ENCODE results near the gene UBQLN4. TPM values are rescaled to one million over a fixed set of nuclear protein-coding genes. Genes with fewer than 3 reads are reported as not detected.

UBQLN4 gene
- total RNA-seq, 1 experiment from 2014 or later = 37.7 TPM

DNA sequence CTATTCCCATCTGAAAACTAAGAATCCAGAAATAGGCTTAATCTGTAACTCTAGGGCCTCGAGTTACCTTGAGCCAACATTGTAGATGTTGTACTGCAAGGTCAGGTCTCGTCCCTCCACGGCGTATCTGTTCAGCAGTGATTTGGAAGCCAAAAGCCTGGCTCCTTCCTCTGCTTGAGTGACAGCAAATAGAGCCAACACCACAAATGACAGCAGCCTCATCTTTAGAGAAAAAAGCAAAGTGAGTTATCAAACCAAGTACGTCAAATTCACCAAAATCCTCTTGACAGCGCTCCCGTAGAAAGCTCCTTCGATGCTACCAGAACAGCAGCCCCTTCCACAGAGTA lies 33.7 kb downstream of the UBQLN4 start:
- DNase-seq (ENCODE audit: low read depth) = no peak

DNA sequence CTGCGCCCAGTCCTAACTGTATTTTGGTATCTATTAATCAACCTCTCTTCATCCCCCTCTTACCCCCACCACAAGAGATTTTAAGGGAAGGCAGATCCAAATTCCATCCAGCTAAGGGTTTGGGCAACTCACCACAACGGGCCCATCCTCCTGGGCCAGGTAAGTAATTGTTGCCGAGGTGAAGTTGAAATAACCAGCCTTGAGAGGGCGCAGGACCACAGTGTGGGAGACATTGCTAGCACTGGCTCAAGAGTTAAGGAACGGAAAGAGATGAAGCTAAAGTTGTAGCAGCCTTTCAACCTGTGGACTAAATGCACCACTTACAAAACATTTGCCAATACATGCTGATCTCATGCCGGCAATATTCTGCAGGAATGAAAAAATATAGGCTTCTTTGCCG lies 38.8 kb downstream of the UBQLN4 start:
- no peak for DNase-seq (ENCODE audit: low read depth)

DNA sequence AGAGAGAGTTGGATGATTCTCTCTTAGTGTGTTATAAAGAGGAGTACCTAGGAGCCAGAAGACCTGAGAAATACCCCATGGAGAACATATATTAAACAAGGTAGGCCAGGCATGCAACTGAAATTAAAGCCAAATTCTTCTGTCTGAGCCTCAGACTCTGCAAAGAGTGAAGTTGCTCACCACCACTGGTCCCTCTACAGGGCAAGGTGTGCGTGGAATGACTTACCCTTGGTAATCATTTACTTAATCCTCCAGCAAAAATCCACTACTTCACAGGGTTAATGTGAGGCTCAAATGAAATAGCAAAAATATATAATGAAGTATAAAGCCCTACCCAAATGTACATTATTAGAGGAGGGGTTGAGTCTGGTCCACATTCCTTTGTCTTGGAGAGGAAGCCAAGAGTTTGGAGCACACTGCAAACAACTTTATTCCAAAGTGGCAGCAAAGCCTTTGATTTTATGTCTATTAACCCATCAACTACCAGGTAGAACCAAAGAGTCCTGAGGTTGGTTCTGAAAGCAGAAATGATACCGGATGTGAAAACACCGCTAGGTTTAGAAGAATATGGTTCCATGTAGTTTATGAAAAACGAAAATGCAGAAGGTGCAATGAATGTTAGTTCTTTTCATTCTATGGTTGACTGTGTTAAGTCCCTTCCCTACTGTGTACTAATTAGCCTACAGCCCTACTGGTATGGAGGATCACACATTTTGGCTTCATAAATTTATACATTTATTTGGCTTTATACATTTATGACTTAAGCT lies 41.4 kb downstream of the UBQLN4 start:
- DNase-seq (ENCODE audit: low read depth) = no peak

DNA sequence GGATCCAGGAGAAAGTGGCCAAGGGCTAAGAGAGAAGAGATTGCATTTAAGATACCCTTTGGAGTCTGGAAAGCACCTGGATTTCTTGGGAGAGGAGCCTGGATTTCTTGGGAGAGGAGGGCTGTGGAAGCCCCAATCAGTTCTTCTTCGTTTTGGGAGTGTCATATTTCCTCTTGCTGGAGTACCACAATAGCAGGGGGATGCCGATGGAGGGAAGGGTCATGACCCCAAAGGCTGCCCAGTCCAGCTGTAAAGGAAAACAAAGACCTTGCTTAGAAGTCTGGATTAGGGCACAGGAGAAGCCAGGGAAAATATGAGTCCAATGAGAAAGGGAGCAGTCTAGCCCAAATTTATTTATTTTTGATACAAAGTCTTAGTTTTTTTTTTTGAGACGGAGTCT lies 44.2 kb downstream of the UBQLN4 start:
- DNase-seq (ENCODE audit: low read depth) = no peak

DNA sequence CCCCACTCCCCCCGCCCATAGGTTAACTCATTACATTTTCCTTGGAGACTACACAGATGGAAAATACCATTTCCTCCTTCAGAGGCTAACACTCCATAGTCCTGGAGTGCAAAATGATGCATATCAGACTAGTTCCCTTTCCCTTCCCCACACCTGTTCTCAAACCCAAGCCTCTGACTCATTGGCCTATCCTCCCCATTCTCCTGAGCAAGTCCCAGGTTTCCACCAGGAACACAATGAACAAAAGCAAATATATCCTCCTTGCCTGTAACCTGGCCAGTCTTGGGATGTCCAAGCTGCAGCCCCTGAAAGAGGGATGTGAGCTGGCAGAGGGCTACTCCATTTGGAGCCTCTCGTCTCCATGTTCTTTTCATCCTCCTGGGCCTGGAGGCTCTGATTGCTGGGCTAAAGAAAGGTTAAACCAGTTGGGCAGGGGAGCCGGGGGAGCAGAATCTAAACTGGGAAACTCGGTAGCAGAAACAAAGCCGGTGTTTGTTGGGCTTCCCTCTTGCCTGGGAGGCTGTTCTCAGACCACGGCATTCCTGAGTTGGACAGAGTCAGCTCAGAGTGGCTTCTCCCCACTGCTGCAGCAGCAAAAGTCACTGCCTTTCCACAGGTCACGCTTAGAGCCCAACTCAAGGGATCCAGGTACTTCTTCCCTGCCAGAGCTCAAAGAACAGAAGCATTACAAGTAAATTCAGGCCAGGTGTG lies 46.8 kb downstream of the UBQLN4 start:
- DNase-seq (ENCODE audit: low read depth) = peak; percentile 54

DNA sequence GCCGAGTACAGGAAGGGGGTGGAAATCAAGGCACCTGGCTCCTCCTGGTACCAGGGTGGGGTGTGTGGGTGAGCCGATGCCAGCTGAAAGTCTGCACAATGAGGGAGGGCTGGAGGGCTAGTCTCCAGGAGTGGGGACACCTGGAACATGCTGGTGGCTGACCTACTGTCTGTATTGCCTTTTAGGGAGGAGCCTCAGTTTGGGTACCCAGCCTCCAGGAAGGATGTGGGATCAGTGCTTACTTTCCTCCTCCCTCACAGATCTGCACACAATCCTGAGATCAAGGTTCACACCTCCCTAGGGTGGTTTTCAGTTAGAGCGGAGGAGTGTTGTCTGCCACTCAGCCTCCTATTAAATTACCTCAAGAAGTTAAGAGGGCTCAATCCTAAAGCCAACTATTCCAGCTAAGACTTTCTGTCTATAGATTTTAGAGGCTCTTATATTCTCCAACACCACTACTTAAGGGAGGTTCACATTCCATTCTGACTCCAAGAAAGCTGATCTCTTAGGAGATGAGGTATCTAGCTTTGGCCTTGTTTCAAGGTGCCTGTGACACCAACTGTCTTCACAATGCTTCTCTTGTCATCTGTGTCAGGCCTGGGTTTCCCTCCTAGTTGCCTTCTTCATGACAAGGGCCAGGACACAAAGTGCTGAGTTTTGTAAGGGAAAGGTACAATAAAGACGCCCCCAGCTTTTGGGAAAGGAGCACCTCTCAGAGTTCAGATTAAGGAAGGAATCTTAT lies 48.6 kb downstream of the UBQLN4 start:
- DNase-seq (ENCODE audit: low read depth) = no peak

DNA sequence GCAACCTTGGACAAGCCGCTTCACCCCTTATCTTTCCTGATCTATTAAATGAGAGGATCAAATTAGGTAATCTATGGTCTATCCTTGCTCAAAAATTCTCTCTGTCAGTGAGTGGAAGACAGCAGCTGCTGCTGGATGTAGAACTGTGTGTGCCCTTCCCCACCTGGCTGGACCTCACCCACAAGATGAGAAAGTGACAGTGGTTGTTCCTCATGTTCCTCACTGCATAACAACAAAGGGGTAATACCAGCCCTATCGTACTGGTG lies 49.7 kb downstream of the UBQLN4 start:
- no peak for DNase-seq (ENCODE audit: low read depth)

DNA sequence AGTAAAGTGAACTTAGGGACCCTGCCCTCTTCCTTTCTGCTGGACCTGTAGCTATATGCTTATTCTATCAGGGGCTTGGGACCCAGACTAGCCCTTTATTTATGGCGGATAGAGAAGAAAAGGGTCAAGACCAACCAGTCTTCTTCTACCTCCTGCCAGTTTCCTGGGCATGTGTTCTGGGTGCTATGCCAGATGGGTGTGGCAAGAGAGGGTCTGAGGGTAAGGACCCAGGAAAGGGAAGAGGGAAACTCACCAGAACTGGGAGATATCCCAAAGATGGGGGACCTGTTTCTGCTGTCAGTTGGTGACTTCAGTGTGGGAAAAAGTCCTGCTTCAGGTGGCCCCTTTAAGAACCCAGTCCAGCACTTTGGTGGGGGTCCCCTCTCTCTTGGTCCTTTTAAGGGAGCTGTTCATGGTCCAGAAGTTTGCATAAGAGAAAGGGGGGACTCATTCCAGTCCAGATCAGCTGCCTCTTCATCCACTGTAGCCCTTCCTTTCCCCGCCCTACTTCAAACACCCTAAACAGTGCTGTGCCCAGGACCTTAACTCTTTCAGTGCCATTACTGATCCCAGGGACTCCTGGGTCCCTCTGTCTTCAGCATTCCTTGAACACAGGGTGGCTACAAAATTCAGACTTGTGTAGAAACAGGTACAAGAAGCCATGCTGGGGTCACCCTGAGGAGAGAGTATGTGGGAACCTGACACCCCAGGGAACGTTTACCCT lies 51.2 kb downstream of the UBQLN4 start:
- DNase-seq (ENCODE audit: low read depth) = no peak

DNA sequence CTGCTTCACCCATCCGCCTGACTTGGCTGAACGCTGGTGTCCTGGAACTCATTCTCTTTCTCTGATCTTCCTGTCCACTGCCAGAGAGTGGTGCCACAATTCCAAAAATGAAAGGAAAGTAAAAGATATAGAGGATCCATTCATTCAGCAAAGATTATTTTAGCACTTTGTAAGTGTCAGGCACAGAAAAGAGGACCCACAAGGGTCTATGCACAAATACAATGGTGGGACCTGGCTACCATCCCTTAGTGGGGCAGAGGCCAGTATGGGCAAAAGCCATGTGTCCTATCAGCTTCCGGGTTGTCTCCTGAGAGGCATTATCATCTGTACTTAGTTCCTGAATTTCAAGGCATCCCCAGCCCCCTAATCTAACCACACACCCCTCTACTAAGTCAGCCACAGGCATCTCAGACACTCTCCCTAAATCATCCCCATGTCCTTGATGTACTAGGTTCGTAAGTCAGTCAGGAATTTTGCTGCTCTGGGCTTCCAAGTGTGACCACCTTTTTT lies 51.9 kb downstream of the UBQLN4 start:
- peak; percentile 11 for DNase-seq (ENCODE audit: low read depth)

DNA sequence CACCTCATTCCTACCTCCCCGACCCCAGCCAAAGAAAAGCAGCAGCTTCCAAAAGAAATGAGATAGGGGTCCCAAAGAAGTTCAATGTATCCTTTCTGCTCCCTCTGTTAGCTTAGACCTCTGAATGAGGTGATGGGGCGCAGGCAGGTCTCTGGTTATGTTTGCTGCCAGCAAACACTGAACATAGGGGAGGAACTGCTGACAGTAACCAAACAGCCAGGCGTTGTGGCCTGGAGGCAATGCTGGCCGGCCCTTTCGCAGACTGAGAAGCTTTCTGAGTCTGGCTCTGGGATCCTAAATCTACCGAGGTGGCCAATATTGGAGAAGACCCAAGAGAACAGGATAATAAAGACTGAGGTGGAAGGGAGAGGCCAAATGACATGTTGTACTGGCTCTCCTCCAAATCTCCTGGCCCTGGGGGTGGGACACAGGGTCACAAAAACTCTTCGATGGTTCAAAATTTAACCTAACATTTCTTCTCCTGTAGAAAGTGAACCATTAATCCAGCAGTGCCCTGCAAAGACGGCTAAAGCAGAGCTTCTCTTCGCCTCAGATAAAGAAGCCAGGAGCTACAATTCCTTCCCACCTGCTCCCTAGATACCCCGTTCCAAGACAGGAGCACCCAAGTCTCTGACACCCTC lies 52.5 kb downstream of the UBQLN4 start:
- no peak for DNase-seq (ENCODE audit: low read depth)

DNA sequence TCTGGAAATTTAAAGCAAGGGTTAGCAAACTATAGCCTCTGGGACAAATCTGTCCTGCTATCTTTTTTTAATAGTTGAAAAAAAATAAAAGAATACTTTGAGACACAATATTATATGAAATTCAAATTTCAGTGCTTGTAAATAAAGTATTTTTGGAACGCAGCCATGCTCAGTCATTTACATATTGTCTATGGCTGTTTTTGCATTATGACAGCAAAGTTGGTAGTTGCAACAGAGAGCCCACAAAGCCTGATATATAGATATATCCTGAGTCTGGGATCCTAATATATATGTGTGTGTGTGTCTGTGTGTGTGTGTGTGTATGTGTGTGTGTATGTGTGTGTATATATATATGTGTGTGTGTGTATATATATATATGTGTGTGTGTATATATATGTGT lies 53.6 kb downstream of the UBQLN4 start:
- no peak for DNase-seq (ENCODE audit: low read depth)

DNA sequence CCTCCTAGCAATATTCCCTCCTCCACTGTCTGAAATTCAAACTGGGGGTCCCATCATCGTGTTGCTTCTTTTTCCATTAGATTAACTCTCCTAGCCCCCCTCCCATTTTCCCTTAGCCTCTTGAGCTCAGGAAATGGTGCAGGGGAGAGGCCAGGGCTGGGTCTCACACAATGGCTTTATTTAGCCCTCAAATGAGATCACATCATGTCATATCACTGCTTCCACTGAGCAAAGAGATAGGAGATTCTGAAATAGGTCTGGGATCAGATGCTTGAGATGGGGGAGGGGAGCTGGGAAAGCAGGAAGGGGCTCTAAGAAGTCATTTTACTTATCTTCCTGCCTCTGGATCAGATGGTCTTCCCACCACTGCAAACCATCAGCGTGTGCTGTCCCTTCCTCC lies 57.4 kb downstream of the UBQLN4 start:
- no peak for DNase-seq (ENCODE audit: low read depth)

DNA sequence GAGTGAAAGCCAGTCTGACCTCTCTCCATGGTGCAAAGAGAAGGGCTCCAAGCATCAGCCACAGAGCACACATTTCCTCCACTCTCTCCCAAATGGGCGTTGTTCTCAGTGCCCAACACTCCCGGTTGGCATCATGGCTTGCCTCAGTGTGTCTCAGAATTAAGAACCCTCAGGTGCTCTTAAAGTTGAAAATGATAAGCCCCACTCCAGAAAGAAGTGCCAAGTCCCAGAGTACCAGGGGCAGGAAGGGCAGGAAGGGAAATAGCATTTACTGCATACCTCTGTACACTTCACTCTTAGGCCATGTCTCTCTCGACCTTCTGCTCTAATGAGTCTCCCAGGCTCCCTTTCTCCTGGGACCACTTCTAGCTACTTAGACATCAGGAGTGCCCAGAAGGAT lies 60.0 kb downstream of the UBQLN4 start:
- no peak for DNase-seq (ENCODE audit: low read depth)

DNA sequence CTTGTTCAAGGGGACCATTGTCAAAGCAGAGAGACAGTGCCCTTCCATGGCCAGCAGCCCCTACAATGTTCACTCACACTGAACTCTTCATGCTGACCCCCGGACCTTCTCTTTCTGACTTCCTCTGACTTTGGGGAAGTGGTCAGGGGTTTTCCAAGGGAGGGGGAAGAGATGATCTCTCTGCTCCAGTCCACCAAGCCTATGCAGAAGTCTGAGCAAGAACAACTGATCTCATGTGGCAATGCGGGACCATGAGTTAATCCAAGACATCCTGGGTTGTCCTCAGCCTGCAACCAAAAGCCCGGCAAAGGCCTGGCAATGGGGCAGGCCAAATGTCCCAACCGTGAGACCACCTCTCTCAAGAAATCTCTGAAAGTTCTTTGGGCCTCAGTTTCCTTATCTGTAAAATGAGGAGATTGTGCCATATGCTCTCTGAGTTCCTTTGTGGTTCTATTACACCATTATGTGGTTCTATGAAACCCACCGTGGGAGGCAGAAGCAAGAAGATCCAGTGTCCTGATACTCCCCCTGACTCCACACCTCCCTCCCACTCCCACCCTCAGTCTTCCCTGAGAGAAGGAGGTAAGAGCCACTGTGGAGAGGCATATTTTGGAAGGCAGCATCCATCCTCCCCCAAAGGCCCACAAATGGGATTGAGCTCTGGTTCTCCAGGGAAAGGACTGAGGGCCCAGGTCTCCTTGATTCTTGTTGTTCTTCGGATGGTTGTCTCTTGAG lies 63.4 kb downstream of the UBQLN4 start:
- no peak for DNase-seq (ENCODE audit: low read depth)

DNA sequence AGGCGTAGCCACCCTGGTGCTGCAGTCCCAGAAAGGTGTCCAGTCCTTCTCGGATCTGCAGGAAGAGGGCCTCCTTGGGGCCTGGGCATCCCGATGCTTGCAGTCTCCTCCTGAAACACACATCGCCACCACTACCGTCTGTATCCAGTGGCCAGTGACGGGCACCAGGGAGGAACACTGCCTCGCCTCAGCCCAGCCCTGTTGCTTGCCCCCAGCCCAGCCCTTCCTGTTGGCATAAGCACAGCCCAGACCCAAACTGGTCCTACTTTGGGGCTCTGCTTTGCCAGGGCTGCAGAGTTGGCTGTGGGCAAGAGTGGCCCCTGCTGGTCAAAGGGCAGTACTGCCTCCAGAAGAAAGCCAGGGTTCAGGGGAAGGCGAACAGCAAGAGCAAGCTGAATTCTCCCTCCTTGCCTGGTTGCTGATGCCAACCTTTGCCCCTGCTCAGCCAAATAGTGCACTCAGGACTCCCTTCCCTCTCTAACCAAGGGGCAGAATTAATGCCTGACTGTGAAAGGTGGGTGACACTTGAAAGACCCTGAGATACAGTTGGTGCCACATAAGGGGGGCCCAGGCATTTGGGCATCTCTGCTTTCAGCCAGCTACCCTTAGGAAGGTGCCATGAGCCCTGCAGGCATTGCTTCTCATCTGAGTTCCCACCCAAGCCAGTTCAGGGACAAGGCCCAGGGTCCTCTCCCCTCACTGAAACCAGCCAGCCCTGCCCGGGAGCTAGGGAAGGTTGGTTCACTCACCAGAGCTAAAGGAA lies 64.2 kb downstream of the UBQLN4 start:
- peak; percentile 65 for DNase-seq (ENCODE audit: low read depth)

Other genes with a start within 250 kb of the UBQLN4 start
- 20.5 and 21.1 TPM in 2 replicates for gene GON4L, start 196.6 kb downstream of the UBQLN4 start, total RNA-seq (2014; rRNA removed)
- gene SYT11, start 194.2 kb downstream of the UBQLN4 start, total RNA-seq (2014; rRNA removed) = 14.5 and 17.4 TPM in 2 replicates
- gene RIT1, start 142.4 kb downstream of the UBQLN4 start, total RNA-seq (2014; rRNA removed) = 23.1 and 32.9 TPM in 2 replicates
- 29.6 and 30.3 TPM in 2 replicates for gene KHDC4, start 119.4 kb downstream of the UBQLN4 start, total RNA-seq (2014; rRNA removed)
- gene RXFP4, start 112.2 kb downstream of the UBQLN4 start, total RNA-seq (2014; rRNA removed) = not detected in 2 replicates
- 228 and 262 TPM in 2 replicates for gene ARHGEF2, start 75.3 kb downstream of the UBQLN4 start, total RNA-seq (2014; rRNA removed)
- gene SSR2, start 32.8 kb downstream of the UBQLN4 start, total RNA-seq (2014; rRNA removed) = 229 and 351 TPM in 2 replicates
- 67.3 and 70.9 TPM in 2 replicates for gene LAMTOR2, start 984 bp upstream of the UBQLN4 start, total RNA-seq (2014; rRNA removed)
- gene RAB25, start 7.4 kb upstream of the UBQLN4 start, total RNA-seq (2014; rRNA removed) = not detected in 2 replicates
- gene MEX3A, start 28.7 kb upstream of the UBQLN4 start, total RNA-seq (2014; rRNA removed) = 4.9 and 5.8 TPM in 2 replicates
- gene LMNA, start 60.9 kb upstream of the UBQLN4 start, total RNA-seq (2014; rRNA removed) = 1,371 and 1,475 TPM in 2 replicates
- 0.40 and 0.64 TPM in 2 replicates for gene SEMA4A, start 99.8 kb upstream of the UBQLN4 start, total RNA-seq (2014; rRNA removed)
- 11.2 and 15.6 TPM in 2 replicates for gene SLC25A44, start 140.3 kb upstream of the UBQLN4 start, total RNA-seq (2014; rRNA removed)
- gene PMF1, start 159.2 kb upstream of the UBQLN4 start, total RNA-seq (2014; rRNA removed) = 67.2 and 70.1 TPM in 2 replicates
- gene BGLAP, start 188.4 kb upstream of the UBQLN4 start, total RNA-seq (2014; rRNA removed) = 2.0 and 4.3 TPM in 2 replicates
- 0.83 and 1.8 TPM in 2 replicates for gene PAQR6, start 194.3 kb upstream of the UBQLN4 start, total RNA-seq (2014; rRNA removed)
- 66.1 and 74.9 TPM in 2 replicates for gene SMG5, start 229.0 kb upstream of the UBQLN4 start, total RNA-seq (2014; rRNA removed)
- gene TMEM79, start 230.5 kb upstream of the UBQLN4 start, total RNA-seq (2014; rRNA removed) = 2.9 and 3.2 TPM in 2 replicates
- 42.2 and 45.6 TPM in 2 replicates for gene GLMP, start 241.9 kb upstream of the UBQLN4 start, total RNA-seq (2014; rRNA removed)
- gene VHLL, start 245.5 kb upstream of the UBQLN4 start, total RNA-seq (2014; rRNA removed) = not detected in 2 replicates

Data from LHCN-M2 (cell line).